ENCODE results near the gene UNK. TPM values are rescaled to one million over a fixed set of nuclear protein-coding genes. Genes with fewer than 3 reads are reported as not detected.
A peak's percentile ranks its signal among the peaks of the same experiment; 100 is the strongest.

UNK gene
- total and polyA plus RNA-seq, 7 experiments from 2014 or later: 21.5 to 49.8 (median 39.7) TPM

GRCh38 chr17:75826561-75827307 is 42.1 kb downstream of the UNK start:
- intact Hi-C loops (cut with micrococcal nuclease): loop anchor here (1.0 to 5.0 kb wide), 6 partner anchors 17 to 72 kb away; partner anchors contain the start of genes UNK (in 1 of the 2) and WBP2 (in 1 of the 2)
- H3K27ac Mint-ChIP-seq: peak overlapping the region in 5 of 9 donors; percentile 6 to 91 (median 23)
- H3K9me3 Mint-ChIP-seq: no peaks in the 10 kb centered on the region
- POLR2A ChIA-PET: interaction anchor here (0.7 to 8.6 kb wide), 10 partner anchors 13 to 73 kb away, joined by 3 to 77 read pairs (median 4); partner anchors contain the start of genes GALK1, UNC13D, UNK and WBP2
- CTCF ChIA-PET: interaction anchor here (0.6 to 4.7 kb wide), 7 partner anchors 27 to 84 kb away, joined by 3 to 30 read pairs (median 8); partner anchors contain the start of genes GALK1, TRIM47, UNK and WBP2
- peaks cover 0 to 4% (median 0%) of the 10 kb centered on the region in 5 donors for H3K36me3 Mint-ChIP-seq
- ATAC-seq (no peak), DNase-seq (peak in 1 of 9 donors; percentile 5)
- Histone ChIP-seq H3K4me3 (ENCODE audit: low read length) (no peak overlapping the region), H3K36me3 (ENCODE audit: control insufficient read depth in 2 of 3, insufficient read depth in 3 of 3, low read length in 3 of 3) (peaks cover 0 to 83% (median 12%) of the 10 kb centered on the region in 3 experiments), H3K27me3 (ENCODE audit: control insufficient read depth in 2 of 2, insufficient read depth in 2 of 2, low read length in 2 of 2) (no peaks in the 10 kb centered on the region), H3K9me3 (ENCODE audit: control insufficient read depth in 2 of 3, low read length in 3 of 3) (no peaks in the 10 kb centered on the region), H3K4me1 (ENCODE audit: control insufficient read depth in 2 of 2, insufficient read depth in 2 of 2, low read length in 2 of 2) (peaks cover 9 to 10% of the 10 kb centered on the region in 2 donors), H3K27ac (ENCODE audit: low read depth, low read length) (peak overlapping the region; percentile 67)
- H3K4me3 Mint-ChIP-seq: peak overlapping the region in 1 of 10 donors; percentile 66
- peaks cover 7 to 17% (median 12%) of the 10 kb centered on the region in 7 donors for H3K4me1 Mint-ChIP-seq
- no peaks in the 10 kb centered on the region for H3K27me3 Mint-ChIP-seq

DNA sequence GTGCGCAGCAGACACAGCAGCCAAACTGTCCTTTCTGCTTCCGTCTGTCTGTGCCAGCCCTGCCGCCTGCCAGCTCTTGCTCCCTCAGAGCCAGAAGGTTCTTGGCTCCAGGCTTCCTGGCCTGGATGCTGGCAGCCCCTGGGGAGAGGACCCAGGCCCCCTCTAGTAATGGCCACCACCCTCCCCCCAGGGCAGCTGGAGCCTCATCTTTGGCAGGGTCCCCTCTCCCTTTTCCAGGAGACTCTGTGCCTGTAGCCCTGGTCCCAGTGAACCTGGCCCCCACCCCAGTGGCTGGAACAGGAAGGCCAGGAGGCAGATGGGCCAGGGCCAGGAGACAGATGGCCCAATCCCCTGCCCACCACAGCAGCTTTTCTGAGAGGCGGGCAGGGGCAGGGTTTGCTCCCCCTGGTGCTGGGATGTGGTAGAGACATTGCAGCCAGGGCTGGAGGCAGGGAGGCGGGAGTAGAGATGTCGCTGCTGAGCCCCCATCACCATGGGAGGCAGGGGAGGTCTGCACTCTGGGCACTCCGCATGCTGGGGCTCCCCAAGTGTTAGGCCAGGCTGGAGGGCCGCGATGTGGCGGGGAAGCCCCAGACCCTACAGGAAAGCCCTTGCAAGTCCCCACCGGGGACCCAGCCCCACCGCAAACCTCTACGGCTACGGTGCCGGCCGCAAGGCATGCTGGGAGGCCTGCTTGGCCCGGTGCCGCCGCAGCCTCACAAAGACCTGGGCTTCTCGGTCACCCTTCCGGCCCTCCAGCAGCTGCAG is 42.9 kb downstream of the UNK start:
- H3K4me3 ChIP-seq (ENCODE audit: low read length): peak overlapping the region; percentile 30
- DNase-seq (peak; percentile 41 to 66 (median 61)), ATAC-seq (peak; percentile 76)
- intact Hi-C loops (cut with micrococcal nuclease): loop anchor here (1.0 to 5.0 kb wide), 6 partner anchors 16 to 73 kb away; partner anchors contain the start of genes UNK (in 1 of the 2) and WBP2 (in 1 of the 2)
- peak overlapping the region; percentile 6 to 91 (median 76) for H3K27ac Mint-ChIP-seq
- no peaks in the 10 kb centered on the region for H3K27me3 Mint-ChIP-seq
- peak overlapping the region; percentile 67 for H3K27ac ChIP-seq (ENCODE audit: low read depth, low read length)
- peaks cover 6 to 16% (median 11%) of the 10 kb centered on the region in 7 donors for H3K4me1 Mint-ChIP-seq
- H3K4me1 ChIP-seq (ENCODE audit: control insufficient read depth in 2 of 2, insufficient read depth in 2 of 2, low read length in 2 of 2): peaks cover 8% of the 10 kb centered on the region in 2 donors
- CTCF ChIA-PET: interaction anchor here (0.6 to 4.7 kb wide), 8 partner anchors 13 to 84 kb away, joined by 3 to 30 read pairs (median 8); partner anchors contain the start of genes GALK1, TRIM47, UNK and WBP2
- peaks cover 0 to 9% (median 0%) of the 10 kb centered on the region in 5 donors for H3K36me3 Mint-ChIP-seq
- no peaks in the 10 kb centered on the region for H3K27me3 ChIP-seq (ENCODE audit: control insufficient read depth in 2 of 2, insufficient read depth in 2 of 2, low read length in 2 of 2)
- no peaks in the 10 kb centered on the region for H3K9me3 ChIP-seq (ENCODE audit: control insufficient read depth in 2 of 3, low read length in 3 of 3)
- no peaks in the 10 kb centered on the region for H3K9me3 Mint-ChIP-seq
- POLR2A ChIA-PET: interaction anchor here (0.7 to 8.6 kb wide), 11 partner anchors 12 to 845 kb away, joined by 3 to 77 read pairs (median 4); partner anchors contain the start of genes GALK1, UNC13D, UNK and WBP2
- peaks cover 0 to 81% (median 12%) of the 10 kb centered on the region in 3 experiments for H3K36me3 ChIP-seq (ENCODE audit: control insufficient read depth in 2 of 3, insufficient read depth in 3 of 3, low read length in 3 of 3)
- peak overlapping the region; percentile 37 to 74 (median 56) for H3K4me3 Mint-ChIP-seq

DNA sequence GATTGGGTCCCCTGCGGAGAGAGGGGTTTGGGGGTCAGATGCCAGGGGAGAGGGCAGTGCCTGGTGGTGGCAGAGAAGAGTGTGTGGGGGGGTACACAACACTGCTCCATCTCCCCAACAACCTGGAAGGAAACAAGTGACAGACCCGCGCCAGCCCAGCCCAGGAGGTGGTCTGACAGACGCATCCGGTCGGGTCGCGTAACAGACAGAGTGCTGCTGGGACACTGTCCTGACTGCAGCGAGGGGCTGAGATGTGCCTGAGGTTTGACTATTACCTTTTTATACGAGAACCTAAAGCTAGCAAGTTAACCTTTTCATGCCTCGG is 43.4 kb downstream of the UNK start:
- Mint-ChIP-seq H3K27ac (peak overlapping the region; percentile 25 to 91 (median 76)), H3K27me3 (no peaks in the 10 kb centered on the region), H3K4me1 (peaks cover 10 to 20% (median 15%) of the 10 kb centered on the region in 7 donors), H3K4me3 (peak overlapping the region; percentile 37 to 74 (median 54)), H3K36me3 (peaks cover 0 to 10% (median 0%) of the 10 kb centered on the region in 5 donors), H3K9me3 (no peaks in the 10 kb centered on the region)
- Histone ChIP-seq H3K27me3 (ENCODE audit: control insufficient read depth in 2 of 2, insufficient read depth in 2 of 2, low read length in 2 of 2) (no peaks in the 10 kb centered on the region), H3K36me3 (ENCODE audit: control insufficient read depth in 2 of 3, insufficient read depth in 3 of 3, low read length in 3 of 3) (peaks cover 0 to 75% (median 12%) of the 10 kb centered on the region in 3 experiments), H3K4me1 (ENCODE audit: control insufficient read depth in 2 of 2, insufficient read depth in 2 of 2, low read length in 2 of 2) (peaks cover 11 to 14% of the 10 kb centered on the region in 2 donors), H3K4me3 (ENCODE audit: low read length) (peak overlapping the region; percentile 30), H3K27ac (ENCODE audit: low read depth, low read length) (peak overlapping the region; percentile 67), H3K9me3 (ENCODE audit: control insufficient read depth in 2 of 3, low read length in 3 of 3) (no peaks in the 10 kb centered on the region)
- ATAC-seq: peak; percentile 29
- peak in 1 of 9 donors; percentile 27 for DNase-seq
- CTCF ChIA-PET: interaction anchor here (0.6 to 4.7 kb wide), 7 partner anchors 13 to 75 kb away, joined by 3 to 30 read pairs (median 8); partner anchors contain the start of genes GALK1, UNK and WBP2
- intact Hi-C loops (cut with micrococcal nuclease): loop anchor here in 1 of 2 donors (5.0 kb wide), 1 partner anchor 51 kb away; a partner anchor contains a TSS
- POLR2A ChIA-PET: interaction anchor here (0.7 to 8.6 kb wide), 7 partner anchors 16 to 845 kb away, joined by 3 to 77 read pairs (median 6); partner anchors contain the start of genes UNC13D and WBP2

GRCh38 chr17:75828741-75829140 is 44.1 kb downstream of the UNK start:
- Histone ChIP-seq H3K27me3 (ENCODE audit: control insufficient read depth in 2 of 2, insufficient read depth in 2 of 2, low read length in 2 of 2) (no peaks in the 10 kb centered on the region), H3K4me3 (ENCODE audit: low read length) (no peak overlapping the region), H3K36me3 (ENCODE audit: control insufficient read depth in 2 of 3, insufficient read depth in 3 of 3, low read length in 3 of 3) (peaks cover 4 to 72% (median 14%) of the 10 kb centered on the region in 3 experiments), H3K4me1 (ENCODE audit: control insufficient read depth in 2 of 2, insufficient read depth in 2 of 2, low read length in 2 of 2) (peaks cover 18 to 21% of the 10 kb centered on the region in 2 donors), H3K27ac (ENCODE audit: low read depth, low read length) (peak overlapping the region; percentile 67), H3K9me3 (ENCODE audit: control insufficient read depth in 2 of 3, low read length in 3 of 3) (no peaks in the 10 kb centered on the region)
- CTCF ChIA-PET: interaction anchor here (0.8 to 4.7 kb wide), 4 partner anchors 12 to 75 kb away, joined by 3 to 30 read pairs (median 10); partner anchors contain the start of gene UNK
- Mint-ChIP-seq H3K36me3 (peaks cover 0 to 13% (median 3%) of the 10 kb centered on the region in 5 donors), H3K27me3 (no peaks in the 10 kb centered on the region), H3K4me3 (no peak overlapping the region), H3K27ac (no peak overlapping the region), H3K4me1 (peaks cover 17 to 27% (median 22%) of the 10 kb centered on the region in 7 donors), H3K9me3 (no peaks in the 10 kb centered on the region)
- DNase-seq: peak in 1 of 9 donors; percentile 5
- POLR2A ChIA-PET: interaction anchor here (1.0 to 8.6 kb wide), 8 partner anchors 10 to 75 kb away, joined by 4 to 77 read pairs (median 6); partner anchors contain the start of genes GALK1, UNC13D and WBP2
- intact Hi-C loops (cut with micrococcal nuclease): loop anchor here in 1 of 2 donors (5.0 kb wide), 1 partner anchor 51 kb away; a partner anchor contains a TSS
- ATAC-seq: no peak

DNA sequence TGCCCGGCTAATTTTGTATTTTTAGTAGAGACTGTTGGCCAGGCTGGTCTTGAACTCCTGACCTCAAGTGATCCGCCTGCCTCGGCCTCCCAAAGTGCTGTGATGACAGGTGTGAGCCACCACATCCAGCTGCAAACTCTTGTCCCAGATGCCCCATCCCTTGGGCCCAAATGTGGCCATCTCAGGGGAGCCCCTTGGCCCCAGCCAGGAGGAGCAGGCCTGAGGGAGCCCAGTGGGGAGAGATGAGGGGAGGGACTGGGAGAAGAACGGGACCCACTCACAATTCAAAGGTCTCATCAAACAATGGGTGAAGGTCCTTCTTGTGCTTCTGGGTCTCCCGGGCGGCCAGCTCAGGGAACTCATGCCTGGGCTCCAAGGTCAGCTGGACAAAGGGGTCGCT is 45.1 kb downstream of the UNK start:
- Histone ChIP-seq H3K9me3 (ENCODE audit: control insufficient read depth in 2 of 3, low read length in 3 of 3) (no peaks in the 10 kb centered on the region), H3K4me3 (ENCODE audit: low read length) (no peak overlapping the region), H3K36me3 (ENCODE audit: control insufficient read depth in 2 of 3, insufficient read depth in 3 of 3, low read length in 3 of 3) (peaks cover 7 to 73% (median 20%) of the 10 kb centered on the region in 3 experiments), H3K27me3 (ENCODE audit: control insufficient read depth in 2 of 2, insufficient read depth in 2 of 2, low read length in 2 of 2) (no peaks in the 10 kb centered on the region), H3K27ac (ENCODE audit: low read depth, low read length) (no peak overlapping the region), H3K4me1 (ENCODE audit: control insufficient read depth in 2 of 2, insufficient read depth in 2 of 2, low read length in 2 of 2) (peaks cover 28 to 31% of the 10 kb centered on the region in 2 donors)
- H3K4me3 Mint-ChIP-seq: no peak overlapping the region
- POLR2A ChIA-PET: interaction anchor here (0.6 to 2.1 kb wide), 10 partner anchors 9 to 67 kb away, joined by 4 to 8 read pairs (median 6); partner anchors contain the start of genes GALK1, TRIM65 and WBP2
- no peaks in the 10 kb centered on the region for H3K27me3 Mint-ChIP-seq
- H3K4me1 Mint-ChIP-seq: peaks cover 24 to 35% (median 30%) of the 10 kb centered on the region in 7 donors
- ATAC-seq (no peak), DNase-seq (peak in 1 of 9 donors; percentile 4)
- H3K27ac Mint-ChIP-seq: peak overlapping the region in 4 of 9 donors; percentile 8 to 62 (median 22)
- intact Hi-C loops (cut with micrococcal nuclease): loop anchor here in 1 of 2 donors (5.0 kb wide), 1 partner anchor 52 kb away; a partner anchor contains a TSS
- CTCF ChIA-PET: interaction anchor here (1.0 to 4.1 kb wide), 5 partner anchors 15 to 80 kb away, joined by 3 to 17 read pairs (median 4); partner anchors contain the start of gene UNC13D
- peaks cover 0 to 18% (median 3%) of the 10 kb centered on the region in 5 donors for H3K36me3 Mint-ChIP-seq
- H3K9me3 Mint-ChIP-seq: no peaks in the 10 kb centered on the region
